NCI-H2227 (cell line): Measurements from ENCODE around the gene PHYKPL.
A peak's percentile ranks its signal among the peaks of the same experiment; 100 is the strongest.
"Not testable (repeated sequence)": the region's sequence is repeated elsewhere in the genome, so short reads cannot be mapped to it uniquely, and the experiment has no call there.

Experiments used
- DNase-seq: peaks from one replicate; lab custom pipeline; 2025; ENCODE audit not compliant: unreplicated experiment; lab: John Stamatoyannopoulos, UW

PHYKPL gene

DNA sequence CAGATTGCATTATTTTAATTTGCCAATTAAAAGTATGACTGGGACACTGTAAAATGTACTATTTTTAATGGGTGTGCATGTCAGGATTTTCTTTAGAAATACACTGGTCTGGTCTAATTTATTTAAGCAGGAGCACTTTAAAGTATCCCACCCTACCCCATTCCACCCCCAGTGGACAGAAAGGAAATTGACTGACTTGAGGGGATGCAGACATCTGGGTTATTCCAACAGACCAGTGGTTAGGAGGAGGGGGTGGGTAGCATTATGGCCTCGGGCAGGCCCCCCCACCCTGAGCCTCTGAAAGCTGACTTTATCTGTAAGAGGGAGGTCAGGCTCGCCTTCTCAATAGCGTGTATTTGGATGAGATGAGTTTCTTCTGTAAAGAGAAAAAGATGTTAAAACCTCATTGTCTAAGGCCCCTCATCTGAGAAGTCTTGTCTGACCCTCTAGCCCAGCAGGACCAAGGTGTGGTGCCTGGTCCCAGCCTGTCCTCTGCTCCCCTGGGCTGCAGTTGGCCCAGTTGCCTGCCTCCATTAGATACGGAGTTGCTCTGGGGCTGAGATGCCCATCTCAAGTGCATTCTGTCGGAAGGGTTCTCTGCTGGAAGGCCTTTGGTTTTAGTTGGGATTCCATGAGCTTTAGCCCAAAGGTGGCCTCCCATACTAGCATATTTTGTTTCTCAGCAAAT is 23.9 kb downstream of the PHYKPL start:
- DNase-seq: no peak

GRCh38 chr5:178207917-178208280 is 24.7 kb downstream of the PHYKPL start:
- no peak for DNase-seq

DNA sequence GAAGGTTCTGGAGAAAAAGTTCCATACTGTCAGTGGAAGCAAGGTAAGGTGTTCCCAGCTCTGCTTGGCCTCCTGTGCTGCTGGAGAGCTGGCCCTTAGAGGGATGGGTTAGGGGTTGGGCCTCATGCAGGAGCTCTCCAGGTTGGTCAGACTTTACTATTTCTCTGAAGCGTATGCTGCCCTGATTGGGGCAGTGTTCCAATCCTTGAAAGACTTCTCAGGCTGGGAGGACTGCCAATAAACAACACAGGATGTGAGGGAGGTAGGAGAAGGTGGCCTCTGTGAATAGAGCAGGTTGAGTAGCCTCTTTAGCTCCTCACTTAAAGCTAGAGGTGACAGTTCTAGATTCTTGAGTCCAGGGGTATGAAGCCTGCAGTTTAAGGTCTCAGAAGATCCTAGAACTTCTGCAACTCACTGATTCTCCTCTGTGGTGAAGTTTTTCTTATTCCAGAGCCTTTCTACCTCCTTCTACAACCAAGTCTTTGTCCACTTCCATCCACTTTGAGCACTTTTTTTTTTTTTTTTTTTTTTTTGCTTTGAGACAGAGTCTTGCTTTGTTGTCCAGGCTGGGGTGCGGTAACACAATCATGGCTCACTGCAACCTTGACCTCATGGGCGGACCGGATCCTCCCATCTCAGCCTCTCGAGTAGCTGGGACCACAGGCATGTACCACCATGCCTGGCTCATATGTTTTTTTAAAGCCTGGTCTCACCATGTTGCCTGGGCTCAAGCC is 25.3 kb downstream of the PHYKPL start:
- DNase-seq: no peak

DNA sequence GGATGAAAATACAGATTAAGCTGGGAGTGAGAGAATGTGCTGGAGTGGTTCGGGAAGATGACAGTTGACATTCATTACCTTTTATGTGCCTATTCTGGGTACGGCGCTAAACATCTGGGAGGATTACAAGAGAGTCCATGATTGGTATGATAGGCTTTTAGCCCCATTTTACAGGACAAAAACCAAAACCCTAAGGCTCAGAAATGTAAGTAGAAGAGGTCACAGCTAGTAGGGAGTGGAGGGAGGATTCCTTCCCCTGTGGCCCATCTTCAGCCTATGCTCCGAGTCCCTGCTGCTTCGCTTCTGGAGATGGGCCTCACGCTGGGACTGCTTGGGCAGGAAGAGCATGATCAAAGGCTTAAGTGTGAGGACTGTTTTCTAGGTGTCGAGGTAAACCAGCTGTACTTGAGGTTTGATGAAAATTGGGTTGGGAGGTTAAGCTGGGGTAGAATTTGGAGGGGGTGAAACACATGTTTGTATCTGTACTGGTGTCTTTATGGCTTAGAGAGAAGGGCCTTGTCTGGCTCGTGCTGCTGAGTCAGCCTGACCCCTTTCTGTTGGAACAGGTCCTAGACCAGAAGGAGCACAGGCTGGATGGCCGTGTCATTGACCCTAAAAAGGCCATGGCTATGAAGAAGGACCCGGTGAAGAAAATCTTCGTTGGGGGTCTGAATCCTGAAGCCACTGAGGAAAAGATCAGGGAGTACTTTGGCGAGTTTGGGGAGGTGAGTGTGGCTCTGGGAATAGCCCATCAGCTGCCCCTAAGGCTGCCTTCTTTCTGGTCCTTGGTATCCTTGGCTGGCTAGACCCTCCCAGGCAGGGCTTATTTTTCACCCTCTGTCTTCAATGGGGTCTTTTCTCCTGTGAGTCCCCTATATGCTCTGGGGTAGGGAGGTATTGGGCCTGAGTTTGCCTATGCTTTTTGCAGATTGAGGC is 26.2 kb downstream of the PHYKPL start:
- DNase-seq: no peak

DNA sequence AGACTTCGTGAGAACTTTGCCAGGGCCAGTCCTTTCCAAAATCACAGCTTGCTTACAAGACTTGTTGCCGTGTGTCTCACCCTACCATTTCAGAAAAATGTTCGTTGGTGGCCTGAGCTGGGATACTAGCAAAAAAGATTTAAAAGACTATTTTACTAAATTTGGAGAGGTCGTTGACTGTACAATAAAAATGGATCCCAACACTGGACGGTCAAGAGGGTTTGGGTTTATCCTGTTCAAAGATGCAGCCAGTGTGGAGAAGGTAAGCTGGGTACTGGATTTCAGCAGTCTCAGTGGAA is 26.9 kb downstream of the PHYKPL start:
- DNase-seq: no peak

- DNase-seq: peak; percentile 79
These were observed 27.5 kb downstream of the PHYKPL start for GRCh38 chr5:178204935-178205748.

GRCh38 chr5:178204182-178204934 is 28.2 kb downstream of the PHYKPL start, which contains the start of gene HNRNPAB:
TSS of gene HNRNPAB (plus strand) at chr5:178204533. CDS start at chr5:178204838, 305 bp downstream.
- peak; percentile 94 for DNase-seq

GRCh38 chr5:178203670-178204181 is 28.9 kb downstream of the PHYKPL start:
- DNase-seq: no peak

DNA sequence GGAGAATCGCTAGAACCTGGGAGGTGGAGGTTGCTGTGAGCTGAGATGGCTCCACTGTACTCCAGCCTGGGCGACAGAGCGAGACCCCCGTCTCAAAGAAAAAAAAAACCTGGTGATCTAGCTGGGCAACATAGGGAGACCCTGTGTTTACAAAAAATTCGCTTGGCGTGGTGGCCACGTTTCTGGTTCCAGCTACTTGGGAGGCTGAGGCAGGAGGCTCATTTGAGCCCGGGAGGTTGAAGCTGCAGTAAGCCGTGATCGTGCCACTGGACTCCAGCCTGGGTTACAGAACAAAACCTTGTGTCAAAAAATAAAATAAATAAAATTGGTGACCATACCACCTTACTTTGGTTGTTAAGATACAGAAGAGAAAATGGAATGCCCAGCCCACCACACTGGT is 30.1 kb downstream of the PHYKPL start:
- DNase-seq: no peak

DNA sequence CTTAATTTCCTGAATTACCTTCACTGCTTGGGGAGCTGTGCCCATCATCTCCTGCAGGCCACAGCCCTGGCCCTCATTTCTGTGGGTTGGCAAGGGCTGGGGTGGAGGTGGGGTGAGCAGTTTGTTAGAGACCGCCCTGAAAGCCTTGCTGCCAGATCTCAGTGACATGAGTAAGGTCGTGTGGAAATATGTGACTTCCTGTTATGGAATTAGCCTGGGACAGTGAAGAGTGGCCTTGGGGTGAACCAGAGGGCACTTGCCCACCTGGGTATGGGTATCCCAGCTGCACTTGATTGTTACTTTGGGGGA is 30.7 kb downstream of the PHYKPL start:
- DNase-seq: no peak

DNA sequence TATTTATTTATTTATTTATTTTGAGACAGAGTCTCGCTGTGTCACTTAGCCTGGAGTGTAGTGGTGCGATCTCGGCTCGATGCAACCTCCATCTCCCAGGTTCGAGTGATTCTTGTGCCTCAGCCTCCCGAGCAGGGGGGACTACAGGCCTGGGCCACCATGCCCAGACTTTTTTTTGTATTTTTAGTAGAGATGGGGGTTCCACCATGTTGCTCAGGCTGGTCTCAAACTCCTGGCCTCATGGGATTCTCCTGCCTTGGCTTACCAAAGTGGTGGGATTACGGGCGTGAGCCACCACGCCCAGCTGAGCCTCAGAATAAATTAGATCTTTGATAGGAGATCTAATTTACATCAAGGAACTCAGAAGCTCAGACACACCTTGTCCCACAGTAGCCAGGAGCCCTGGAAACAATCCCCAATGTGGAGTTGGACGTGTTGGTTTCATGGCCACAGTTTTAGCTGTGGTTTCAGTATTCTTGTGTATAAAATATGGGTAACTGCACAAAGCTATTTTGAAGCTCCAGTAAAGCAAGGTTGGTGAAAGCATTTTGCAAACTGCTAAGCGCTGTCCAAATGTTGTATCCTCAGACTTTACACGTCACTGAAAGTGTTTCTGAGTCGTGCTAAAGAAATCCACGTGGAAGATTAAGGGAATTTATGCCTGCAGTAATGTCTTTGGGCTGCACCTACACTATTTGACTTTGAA is 31.2 kb downstream of the PHYKPL start:
- no peak for DNase-seq

DNA sequence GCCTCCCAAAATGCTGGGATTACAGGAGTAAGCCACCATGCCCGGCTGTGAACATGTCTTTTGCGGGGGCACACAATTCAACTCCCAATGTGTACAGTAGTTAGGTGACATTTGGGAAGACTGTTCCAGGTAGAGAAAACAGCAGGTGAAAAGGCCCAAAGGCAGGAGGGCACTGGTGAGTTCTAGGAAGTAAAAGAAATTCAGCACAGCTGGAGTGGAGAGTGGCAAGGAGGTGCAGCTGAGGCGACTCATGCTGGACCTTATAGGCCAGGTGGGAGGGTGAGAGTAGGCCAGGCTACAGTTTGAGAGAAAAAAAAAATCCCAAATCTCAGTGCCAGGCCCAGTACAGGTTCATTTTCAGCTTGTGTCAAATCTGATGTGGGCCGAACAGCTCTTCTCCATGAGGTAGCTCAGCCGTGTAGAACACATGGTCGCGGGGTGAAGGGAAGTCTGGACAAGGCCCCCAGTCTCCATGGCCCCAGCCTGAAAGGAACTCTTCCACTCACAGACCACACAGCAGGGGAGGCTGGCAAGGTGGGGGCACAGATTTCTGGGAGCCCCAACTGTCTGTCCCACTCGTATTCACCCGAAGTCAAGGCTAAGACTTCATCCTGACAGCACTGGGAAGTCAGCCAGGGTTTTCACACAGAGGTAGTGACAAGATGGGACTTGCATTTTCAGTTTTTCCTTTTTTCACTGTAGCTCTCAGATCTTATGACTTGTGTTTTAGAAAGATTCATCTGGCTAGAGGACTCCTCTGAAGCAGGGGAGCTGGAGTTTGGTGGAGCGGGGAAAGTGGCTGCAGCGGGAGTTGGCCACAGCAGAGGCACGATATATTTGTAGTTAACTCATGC is 32.8 kb downstream of the PHYKPL start:
- no peak for DNase-seq

GRCh38 chr5:178198706-178199105 is 33.9 kb downstream of the PHYKPL start:
- no peak for DNase-seq

GRCh38 chr5:178198151-178198550 is 34.5 kb downstream of the PHYKPL start:
- not testable (repeated sequence) for DNase-seq

DNA sequence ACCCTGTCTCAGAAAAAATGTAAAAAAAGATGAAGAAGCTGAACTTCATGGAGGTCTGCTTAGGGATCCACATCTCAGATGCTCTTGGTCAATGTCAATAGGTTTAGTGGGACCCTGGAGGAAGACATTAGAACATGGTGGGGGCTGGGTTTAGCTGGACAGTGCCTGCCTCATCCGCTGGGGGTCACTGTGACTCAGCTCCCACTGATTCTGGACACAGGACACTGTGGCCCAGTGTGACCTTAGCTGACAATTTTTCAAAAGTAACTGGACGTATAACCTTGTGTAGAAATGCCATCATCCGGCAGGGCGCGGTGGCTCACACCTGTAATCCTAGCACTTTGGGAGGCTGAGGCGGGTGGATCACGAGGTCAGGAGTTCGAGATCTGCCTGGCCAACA is 35.6 kb downstream of the PHYKPL start:
- DNase-seq: no peak

DNA sequence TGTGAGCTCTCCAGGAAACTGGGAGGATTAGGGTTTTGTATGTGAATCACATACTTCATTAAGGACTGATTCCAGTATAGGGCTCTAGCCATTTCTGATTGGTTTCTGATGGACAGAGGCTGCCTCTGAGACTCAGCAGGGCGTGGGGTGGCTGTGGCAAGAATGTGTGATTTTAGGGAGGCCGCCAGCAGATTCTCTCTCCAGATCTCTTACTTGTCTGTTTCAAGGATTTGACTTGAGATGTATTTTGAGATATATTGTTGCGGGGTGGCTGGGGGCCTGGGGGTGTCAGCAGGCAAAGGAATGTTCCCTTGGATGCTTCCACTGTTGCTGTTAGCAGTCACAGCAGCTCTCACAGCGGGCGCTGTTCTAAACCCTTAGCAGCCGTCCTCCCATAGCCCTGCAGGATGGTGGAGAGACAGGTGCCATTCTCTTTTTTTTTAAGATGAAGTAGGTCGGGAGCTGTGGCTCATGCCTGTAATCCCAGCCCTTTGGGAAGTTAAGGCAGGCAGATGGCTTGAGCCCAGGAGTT is 36.3 kb downstream of the PHYKPL start:
- no peak for DNase-seq

DNA sequence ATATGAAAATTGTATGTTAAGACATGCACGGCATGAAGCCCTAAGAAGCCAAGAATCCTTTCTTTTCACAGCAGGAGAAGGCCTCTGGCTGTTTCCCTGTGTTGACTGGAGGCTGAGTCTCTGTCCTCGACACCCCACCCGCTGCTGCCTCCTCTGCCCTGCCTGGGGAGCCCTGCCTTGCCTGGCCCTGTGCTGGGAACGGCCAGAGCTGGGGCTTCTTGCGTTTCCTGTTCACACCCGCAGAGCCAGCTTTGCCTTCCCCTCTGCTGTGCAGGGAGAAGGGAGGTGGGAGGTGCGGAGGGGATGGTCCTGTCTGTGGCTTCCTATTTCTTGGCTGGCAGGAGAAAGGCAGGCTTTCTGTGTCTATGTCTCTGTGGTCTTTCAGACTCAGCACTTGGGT is 38.6 kb downstream of the PHYKPL start:
- DNase-seq: no peak

GRCh38 chr5:178193251-178193809 is 39.3 kb downstream of the PHYKPL start:
- no peak for DNase-seq
